CD14-positive monocyte (primary cell): ENCODE results near the gene FBXO30. TPM values are rescaled to one million over a fixed set of nuclear protein-coding genes. Genes with fewer than 3 reads are reported as not detected.

Experiments used
- DNase-seq, 3 donors: peaks; one replicate each; pipeline ENCODE4 v3.0.0-alpha.2; 2011 to 2022
- H2AFZ ChIP-seq: 2 replicates; pipeline ENCODE4 v1.6.0; 2012; ENCODE audit warnings: mild to moderate bottlenecking, low read depth, low read length, inconsistent platforms; ENCODE audit not compliant: insufficient read depth, poor library complexity, severe bottlenecking
- H3K27ac ChIP-seq, 2 donors: 1 replicate in 1 of 2; 2 replicates in 1 of 2; pipeline ENCODE4 v1.5.1; 2012 to 2013; ENCODE audit warnings: low read length in 2 of 2, control low read depth in 1 of 2, inconsistent platforms in 1 of 2, low read depth in 1 of 2, mild to moderate bottlenecking in 1 of 2
- H3K27me3 ChIP-seq, 2 donors: one replicate each; pipeline versions ENCODE4 v1.6.0 to v1.6.1; 2011 to 2013; ENCODE audit warnings: low read length in 2 of 2; ENCODE audit not compliant: control insufficient read depth in 2 of 2, insufficient read depth in 2 of 2
- H3K36me3 ChIP-seq, 2 donors: replicated peaks in 1 of 2; 1 replicate in 1 of 2; 2 replicates in 1 of 2; pipeline versions ENCODE4 v1.5.1 to v1.6.1; 2012 to 2013; ENCODE audit warnings: low read length in 2 of 2, control low read depth in 1 of 2, inconsistent platforms in 1 of 2, mild to moderate bottlenecking in 1 of 2; ENCODE audit not compliant: insufficient read depth in 2 of 2, control insufficient read depth in 1 of 2
- H3K4me1 ChIP-seq, 2 donors: 1 replicate in 1 of 2; 2 replicates in 1 of 2; pipeline versions ENCODE4 v1.5.1 to v1.6.1; 2012 to 2013; ENCODE audit warnings: low read length in 2 of 2, control low read depth in 1 of 2, inconsistent platforms in 1 of 2, mild to moderate bottlenecking in 1 of 2, moderate library complexity in 1 of 2; ENCODE audit not compliant: insufficient read depth in 2 of 2, control insufficient read depth in 1 of 2
- H3K4me2 ChIP-seq: replicated peaks from 2 replicates; pipeline ENCODE3; 2012; ENCODE audit warnings: low read length, moderate library complexity, mild to moderate bottlenecking; ENCODE audit not compliant: poor library complexity, severe bottlenecking; ENCODE audit errors: extremely low read depth
- H3K4me3 ChIP-seq, 3 experiments: fragments of 200-600 bp in 1 of 3; sonication (generic) in 1 of 3; replicated peaks in 1 of 3; 1 replicate in 2 of 3; 2 replicates in 1 of 3; pipeline ENCODE4 v1.5.1; 2011 to 2013; ENCODE audit warnings: low read length in 3 of 3, mild to moderate bottlenecking in 3 of 3, control low read depth in 2 of 3, low read depth in 2 of 3, inconsistent platforms in 1 of 3, moderate library complexity in 1 of 3
- H3K79me2 ChIP-seq: 2 replicates; pipeline ENCODE4 v1.6.0; 2012; ENCODE audit warnings: mild to moderate bottlenecking, control low read depth, inconsistent platforms, low read length, moderate library complexity; ENCODE audit not compliant: insufficient read depth
- H3K9ac ChIP-seq: 2 replicates; pipeline ENCODE4 v1.6.0; 2017; ENCODE audit warnings: low read length, mild to moderate bottlenecking; ENCODE audit not compliant: insufficient read depth, poor library complexity, severe bottlenecking
- H3K9me3 ChIP-seq, 2 donors: replicated peaks in 1 of 2; 1 replicate in 1 of 2; 2 replicates in 1 of 2; pipeline versions ENCODE4 v1.5.1 to v1.6.1; 2012 to 2013; ENCODE audit warnings: low read length in 2 of 2, control low read depth in 1 of 2; ENCODE audit not compliant: control insufficient read depth in 1 of 2, insufficient read depth in 1 of 2
- H4K20me1 ChIP-seq: 2 replicates; pipeline ENCODE4 v1.6.0; 2012; ENCODE audit warnings: mild to moderate bottlenecking, low read length, control low read depth, moderate library complexity; ENCODE audit not compliant: insufficient read depth
- H3K27ac Mint-ChIP-seq, 7 donors: one replicate each; pipeline ENCODE4 v1.8.0; 2020; ENCODE audit warnings: mild to moderate bottlenecking in 7 of 7, mixed read lengths in 7 of 7, moderate library complexity in 6 of 7, inconsistent platforms in 2 of 7
- H3K27me3 Mint-ChIP-seq, 3 donors: one replicate each; pipeline ENCODE4 v1.8.0; 2021 to 2022; ENCODE audit warnings: low read depth in 3 of 3, mild to moderate bottlenecking in 3 of 3, mixed read lengths in 3 of 3, moderate library complexity in 3 of 3, inconsistent platforms in 1 of 3
- H3K36me3 Mint-ChIP-seq, 2 donors: one replicate each; pipeline ENCODE4 v1.8.0; 2020; ENCODE audit warnings: mixed read lengths in 2 of 2, inconsistent platforms in 1 of 2, mild to moderate bottlenecking in 1 of 2
- H3K4me1 Mint-ChIP-seq: one replicate; pipeline ENCODE4 v1.8.0; 2020; ENCODE audit warnings: mild to moderate bottlenecking, mixed read lengths
- H3K4me3 Mint-ChIP-seq, 2 donors: one replicate each; pipeline ENCODE4 v1.8.0; 2020; ENCODE audit warnings: mild to moderate bottlenecking in 2 of 2, mixed read lengths in 2 of 2, moderate library complexity in 1 of 2
- H3K9me3 Mint-ChIP-seq, 7 donors: one replicate each; pipeline ENCODE4 v1.8.0; 2020 to 2022; ENCODE audit warnings: mixed read lengths in 7 of 7, mild to moderate bottlenecking in 6 of 7, moderate library complexity in 6 of 7, inconsistent platforms in 2 of 7
- CTCF ChIP-seq: fragments of 200-600 bp; IDR thresholded peaks from one replicate; pipeline ENCODE4 v1.8.0; 2022; ENCODE audit warnings: antibody characterized with exemption, mild to moderate bottlenecking
- WGBS: methylation state at CpG from one replicate; pipeline ENCODE4 v1.1.5; 2013; ENCODE audit warnings: missing lambda C conversion rate; ENCODE audit not compliant: insufficient coverage; 5-methylcytosine and 5-hydroxymethylcytosine counted together
- intact Hi-C, 2 donors: fragments of 100-400 bp; cut with micrococcal nuclease; formaldehyde crosslinking; loops; one replicate each; pipeline versions ENCODE4 v1.15.0 to v1.15.1; 2023
- polyA plus RNA-seq, 3 donors: library from polyadenylated mRNA; depleted of rRNA in 1 of 3; unstranded in 2 of 3; stranded (reverse) in 1 of 3; fragments of 300-500 nt in 2 of 3; fragments of >200 nt in 1 of 3; fragmentation: Illumina TruSeq in 2 of 3; gene quantifications; 1 replicate in 2 of 3; 2 replicates in 1 of 3; pipeline ENCODE4 v1.2.3, GENCODE V29; 2012 to 2021

The FBXO30 gene
- polyA plus RNA-seq, 3 donors = 0.83 to 1.7 (median 1.1) TPM

- Mint-ChIP-seq H3K27me3 (peaks cover 0 to 2% (median 0%) of the 10 kb centered on the region in 3 donors), H3K4me3 (no peak overlapping the region), H3K4me1 (peaks cover 16% of the 10 kb centered on the region), H3K27ac (no peak overlapping the region), H3K36me3 (peaks cover 3 to 8% of the 10 kb centered on the region in 2 donors), H3K9me3 (no peaks in the 10 kb centered on the region)
- Histone ChIP-seq H2AFZ (no peak overlapping the region), H3K79me2 (peaks cover 5% of the 10 kb centered on the region), H3K4me3 (no peak overlapping the region), H3K27me3 (no peaks in the 10 kb centered on the region), H3K36me3 (no peaks in the 10 kb centered on the region), H3K9ac (no peak overlapping the region), H3K4me2 (no peak overlapping the region), H3K9me3 (no peaks in the 10 kb centered on the region), H3K27ac (no peak overlapping the region), H3K4me1 (peaks cover 12 to 13% of the 10 kb centered on the region in 2 donors), H4K20me1 (no peaks in the 10 kb centered on the region)
- intact Hi-C loops = loop anchor here in 1 of 2 donors (10.0 kb wide), 2 partner anchors 45 to 85 kb away; partner anchors contain the start of gene EPM2A
- no peak for DNase-seq
- WGBS = no CpG with 5 or more reads among the region's 1 CpG
- TF ChIP-seq CTCF = no peak
Observed at GRCh38 chr6:145819994-145820393, 5.4 kb upstream of the FBXO30 start.

- no CpG with 5 or more reads among the region's 2 CpGs for WGBS
- Histone ChIP-seq H3K9ac (no peak overlapping the region), H2AFZ (no peak overlapping the region), H4K20me1 (no peaks in the 10 kb centered on the region), H3K4me1 (peaks cover 12 to 20% of the 10 kb centered on the region in 2 donors), H3K36me3 (no peaks in the 10 kb centered on the region), H3K4me2 (no peak overlapping the region), H3K4me3 (no peak overlapping the region), H3K9me3 (no peaks in the 10 kb centered on the region), H3K27me3 (no peaks in the 10 kb centered on the region), H3K79me2 (peaks cover 10% of the 10 kb centered on the region), H3K27ac (no peak overlapping the region)
- Mint-ChIP-seq H3K27me3 (peaks cover 0 to 2% (median 0%) of the 10 kb centered on the region in 3 donors), H3K4me1 (peaks cover 17% of the 10 kb centered on the region), H3K9me3 (no peaks in the 10 kb centered on the region), H3K4me3 (no peak overlapping the region), H3K36me3 (peaks cover 3 to 8% of the 10 kb centered on the region in 2 donors), H3K27ac (no peak overlapping the region)
- no peak for TF ChIP-seq CTCF
- DNase-seq = no peak
- intact Hi-C loops = loop anchor here in 1 of 2 donors (10.0 kb wide), 2 partner anchors 46 to 84 kb away; partner anchors contain the start of gene EPM2A
Observed at GRCh38 chr6:145818796-145819195, 4.2 kb upstream of the FBXO30 start.
